Stomach (tissue), 9 donors: ENCODE data around the gene SLC26A1. TPM values are rescaled to one million over a fixed set of nuclear protein-coding genes. Genes with fewer than 3 reads are reported as not detected.
"Not testable (repeated sequence)": the region's sequence is repeated elsewhere in the genome, so short reads cannot be mapped to it uniquely, and the experiment has no call there.

ENCODE experiments used
- DNase-seq, 2 donors: peaks; one replicate each; pipeline versions ENCODE4 v3.0.0 to v3.0.0-alpha.2; 2013 to 2019
- H3K27ac ChIP-seq, 5 donors: fragments of 200-600 bp in 4 of 5; sonication (generic) in 4 of 5; one replicate each; pipeline ENCODE4 v1.5.1; 2013 to 2019; ENCODE audit warnings: mild to moderate bottlenecking in 1 of 5, moderate library complexity in 1 of 5
- H3K27me3 ChIP-seq, 3 donors: fragments of 200-600 bp; sonication (generic); one replicate each; pipeline ENCODE4 v1.5.1; 2017 to 2019; ENCODE audit warnings: mixed run types in 1 of 3
- H3K36me3 ChIP-seq, 4 donors: fragments of 200-600 bp; sonication (generic); 1 replicate in 3 of 4; 2 replicates in 1 of 4; pipeline ENCODE4 v1.5.1; 2016 to 2019
- H3K4me1 ChIP-seq, 4 donors: fragments of 200-600 bp; sonication (generic); one replicate each; pipeline ENCODE4 v1.5.1; 2016 to 2019
- H3K4me3 ChIP-seq, 4 donors: fragments of 200-600 bp; sonication (generic) in 3 of 4; one replicate each; pipeline ENCODE4 v1.5.1; 2016 to 2019; ENCODE audit warnings: mild to moderate bottlenecking in 1 of 4
- H3K9me3 ChIP-seq, 4 donors: fragments of 200-600 bp; sonication (generic); one replicate each; pipeline ENCODE4 v1.5.1; 2016 to 2019
- CTCF ChIP-seq, 7 experiments: fragments of 450-650 bp in 4 of 7; fragments of 200-600 bp in 3 of 7; sonication (generic) in 3 of 7; IDR thresholded peaks; one replicate each; pipeline ENCODE4 v1.5.1; 2016 to 2019; ENCODE audit warnings: antibody characterized with exemption in 7 of 7, control low read depth in 2 of 7, mild to moderate bottlenecking in 1 of 7
- EP300 ChIP-seq: sonication (generic); formaldehyde crosslinking; IDR thresholded peaks from one replicate; pipeline ENCODE4 v1.6.1; 2017; ENCODE audit warnings: antibody characterized with exemption
- POLR2A ChIP-seq, 4 donors: fragments of 450-650 bp; IDR thresholded peaks; one replicate each; pipeline ENCODE4 v1.6.1; 2016; ENCODE audit warnings: antibody characterized with exemption in 4 of 4, control low read depth in 2 of 4, mild to moderate bottlenecking in 1 of 4, moderate library complexity in 1 of 4
- POLR2AphosphoS5 ChIP-seq, 3 donors: sonication (generic); formaldehyde crosslinking; IDR thresholded peaks; one replicate each; pipeline ENCODE4 v1.6.1; 2016; ENCODE audit warnings: antibody characterized with exemption in 3 of 3
- WGBS, 5 donors: extraction: QIAGEN DNeasy Blood & Tissue Kit in 3 of 5; methylation state at CpG; one replicate each; pipeline versions ENCODE4 v1.1.5 to v1.1.7; 2013 to 2018; 5-methylcytosine and 5-hydroxymethylcytosine counted together
- intact Hi-C: fragments of 100-400 bp; cut with DNase I; formaldehyde crosslinking; loops from one replicate; pipeline ENCODE4 v1.15.1; 2023; ENCODE audit warnings: low total_unique reads
- polyA plus RNA-seq, 3 donors: library from polyadenylated mRNA; stranded (reverse); fragments of 200-250 nt; gene quantifications; one replicate each; pipeline ENCODE4 v1.2.3, GENCODE V29; 2013
- total RNA-seq, 5 donors: library from RNA; depleted of rRNA; stranded (reverse); fragments of >200 nt; gene quantifications; one replicate each; pipeline versions ENCODE4 v1.1.0 to v1.2.3, GENCODE V29; 2014 to 2016
- donor health status: healthy with polysubstance abuse.
- donor health status: Bipolar disorder and iron deficiency.
- donor health status: healthy.

SLC26A1 gene
- total and polyA plus RNA-seq, 8 donors, result 0.18 to 8.9 (median 3.5) TPM; not detected in 3

GRCh38 chr4:946517-947471, 46.4 kb downstream of the SLC26A1 start:
- TF ChIP-seq EP300, result no peak
- no peak for TF ChIP-seq CTCF (IDR thresholded peaks at IDR 0.05)
- TF ChIP-seq POLR2AphosphoS5 (IDR thresholded peaks at IDR 0.05), result no peak
- TF ChIP-seq POLR2A (IDR thresholded peaks at IDR 0.05), result no peak
- Histone ChIP-seq H3K4me3 (no peak overlapping the region), H3K9me3 (no peaks in the 10 kb centered on the region), H3K27ac (no peak overlapping the region), H3K36me3 (peaks cover 7 to 30% (median 19%) of the 10 kb centered on the region in 4 donors), H3K4me1 (peaks cover 0 to 25% (median 4%) of the 10 kb centered on the region in 4 donors), H3K27me3 (no peaks in the 10 kb centered on the region)
- intact Hi-C loops, result no loop called here
- 65 to 81% (median 75%) methylated on average over 49 to 62 of the region's 62 CpGs for WGBS, 5 donors
- peak in 1 of 2 donors; percentile 10 for DNase-seq

GRCh38 chr4:946103-946450, 47.1 kb downstream of the SLC26A1 start:
- Histone ChIP-seq H3K4me3 (no peak overlapping the region), H3K27me3 (no peaks in the 10 kb centered on the region), H3K36me3 (peaks cover 0 to 23% (median 12%) of the 10 kb centered on the region in 4 donors), H3K9me3 (no peaks in the 10 kb centered on the region), H3K4me1 (peaks cover 0 to 25% (median 4%) of the 10 kb centered on the region in 4 donors), H3K27ac (no peak overlapping the region)
- intact Hi-C loops, result no loop called here
- no peak for DNase-seq
- no peak for TF ChIP-seq CTCF (IDR thresholded peaks at IDR 0.05)
- no peak for TF ChIP-seq POLR2A (IDR thresholded peaks at IDR 0.05)
- TF ChIP-seq POLR2AphosphoS5 (IDR thresholded peaks at IDR 0.05), result no peak
- no peak for TF ChIP-seq EP300
- WGBS, 5 donors, result 69 to 80% (median 79%) methylated on average over 6 to 9 of the region's 9 CpGs

GRCh38 chr4:945274-946102, 47.7 kb downstream of the SLC26A1 start:
- DNase-seq, result peak in 1 of 2 donors; percentile 46
- TF ChIP-seq CTCF (IDR thresholded peaks at IDR 0.05) (no peak), POLR2AphosphoS5 (IDR thresholded peaks at IDR 0.05) (no peak), POLR2A (IDR thresholded peaks at IDR 0.05) (no peak), EP300 (no peak)
- intact Hi-C loops, result no loop called here

GRCh38 chr4:939508-939907, 53.7 kb downstream of the SLC26A1 start:
- not testable (repeated sequence) for H3K4me1 ChIP-seq, H3K27ac ChIP-seq, H3K9me3 ChIP-seq, H3K4me3 ChIP-seq, H3K27me3 ChIP-seq, DNase-seq
- intact Hi-C loops, result loop anchor here (5.0 kb wide), 1 partner anchor 33 kb away; the partner anchor contains the start of gene DGKQ
- 73 to 86% (median 84%) methylated on average over 4 of the region's 4 CpGs for WGBS, 5 donors
- peaks cover 0 to 14% (median 10%) of the 10 kb centered on the region in 4 donors for H3K36me3 ChIP-seq

More at GRCh38 chr4:945274-946102, 47.7 kb downstream of the SLC26A1 start:
- no peaks in the 10 kb centered on the region for H3K27me3 ChIP-seq
- peaks cover 0 to 18% (median 10%) of the 10 kb centered on the region in 4 donors for H3K36me3 ChIP-seq
- H3K9me3 ChIP-seq, result no peaks in the 10 kb centered on the region
- H3K4me1 ChIP-seq, result peaks cover 0 to 25% (median 4%) of the 10 kb centered on the region in 4 donors
- no peak overlapping the region for H3K4me3 ChIP-seq
- 39 to 51% (median 46%) methylated on average over 28 of the region's 28 CpGs for WGBS, 5 donors
- H3K27ac ChIP-seq, result no peak overlapping the region

Other genes starting within 250 kb of the SLC26A1 start
- gene CPLX1, start 167.3 kb downstream of the SLC26A1 start, total RNA-seq, result 1 to 10 TPM in 1 of 5 donors, under 1 TPM in 1, not detected in 3; 0.37 to 1.2 TPM
- gene CPLX1, start 167.3 kb downstream of the SLC26A1 start, polyA plus RNA-seq, result 1 to 10 TPM; 1.9 to 2.9 (median 2.6) TPM
- gene GAK, start 61.1 kb downstream of the SLC26A1 start, total RNA-seq, result 100 to 1,000 TPM in 4 of 5 donors, 10 to 100 TPM in 1; 71.8 to 503 (median 194) TPM
- 100 to 1,000 TPM; 128 to 149 (median 133) TPM for gene GAK, start 61.1 kb downstream of the SLC26A1 start, polyA plus RNA-seq
- gene TMEM175, start 60.9 kb downstream of the SLC26A1 start, total RNA-seq, result 10 to 100 TPM in 4 of 5 donors, 1 to 10 TPM in 1; 7.3 to 82.8 (median 20.1) TPM
- 10 to 100 TPM; 16.6 to 39.4 (median 18.9) TPM for gene TMEM175, start 60.9 kb downstream of the SLC26A1 start, polyA plus RNA-seq
- gene DGKQ, start 19.8 kb downstream of the SLC26A1 start, total RNA-seq, result 100 to 1,000 TPM in 1 of 5 donors, 10 to 100 TPM in 1, 1 to 10 TPM in 3; 5.8 to 176 (median 8.8) TPM
- gene DGKQ, start 19.8 kb downstream of the SLC26A1 start, polyA plus RNA-seq, result 1 to 10 TPM; 3.8 to 6.6 (median 5.4) TPM
- gene IDUA, start 6.4 kb downstream of the SLC26A1 start, total RNA-seq, result 100 to 1,000 TPM in 1 of 5 donors, 10 to 100 TPM in 3, 1 to 10 TPM in 1; 8.8 to 278 (median 92.4) TPM
- 10 to 100 TPM; 10.8 to 21.9 (median 15.4) TPM for gene IDUA, start 6.4 kb downstream of the SLC26A1 start, polyA plus RNA-seq
- gene FGFRL1, start 18.2 kb upstream of the SLC26A1 start, total RNA-seq, result 10 to 100 TPM in 3 of 5 donors, 1 to 10 TPM in 2; 3.5 to 42.7 (median 19.6) TPM
- gene FGFRL1, start 18.2 kb upstream of the SLC26A1 start, polyA plus RNA-seq, result 10 to 100 TPM in 1 of 3 donors, 1 to 10 TPM in 2; 5.8 to 10.3 (median 9.2) TPM
- gene RNF212, start 120.2 kb upstream of the SLC26A1 start, total RNA-seq, result 1 to 10 TPM in 1 of 5 donors, not detected in 4; 1.3 TPM
- 1 to 10 TPM; 1.7 to 4.8 (median 3.5) TPM for gene RNF212, start 120.2 kb upstream of the SLC26A1 start, polyA plus RNA-seq
- 100 to 1,000 TPM in 1 of 5 donors, 10 to 100 TPM in 4; 12.8 to 224 (median 63.9) TPM for gene SPON2, start 179.2 kb upstream of the SLC26A1 start, total RNA-seq
- 10 to 100 TPM; 20.1 to 54.6 (median 40.6) TPM for gene SPON2, start 179.2 kb upstream of the SLC26A1 start, polyA plus RNA-seq